Activated naive CD4-positive, alpha-beta T cell treated with anti-CD3 and anti-CD28 coated beads, Interleukin-2, amount 50 U/mL, for 16 hours (primary cell): Measurements from ENCODE around the gene MEFV.
"Not testable (repeated sequence)": the region's sequence is repeated elsewhere in the genome, so short reads cannot be mapped to it uniquely, and the experiment has no call there.

Experiments
- DNase-seq: peaks from one replicate; pipeline ENCODE4 v3.0.0-alpha.2; 2020

The MEFV gene

DNA sequence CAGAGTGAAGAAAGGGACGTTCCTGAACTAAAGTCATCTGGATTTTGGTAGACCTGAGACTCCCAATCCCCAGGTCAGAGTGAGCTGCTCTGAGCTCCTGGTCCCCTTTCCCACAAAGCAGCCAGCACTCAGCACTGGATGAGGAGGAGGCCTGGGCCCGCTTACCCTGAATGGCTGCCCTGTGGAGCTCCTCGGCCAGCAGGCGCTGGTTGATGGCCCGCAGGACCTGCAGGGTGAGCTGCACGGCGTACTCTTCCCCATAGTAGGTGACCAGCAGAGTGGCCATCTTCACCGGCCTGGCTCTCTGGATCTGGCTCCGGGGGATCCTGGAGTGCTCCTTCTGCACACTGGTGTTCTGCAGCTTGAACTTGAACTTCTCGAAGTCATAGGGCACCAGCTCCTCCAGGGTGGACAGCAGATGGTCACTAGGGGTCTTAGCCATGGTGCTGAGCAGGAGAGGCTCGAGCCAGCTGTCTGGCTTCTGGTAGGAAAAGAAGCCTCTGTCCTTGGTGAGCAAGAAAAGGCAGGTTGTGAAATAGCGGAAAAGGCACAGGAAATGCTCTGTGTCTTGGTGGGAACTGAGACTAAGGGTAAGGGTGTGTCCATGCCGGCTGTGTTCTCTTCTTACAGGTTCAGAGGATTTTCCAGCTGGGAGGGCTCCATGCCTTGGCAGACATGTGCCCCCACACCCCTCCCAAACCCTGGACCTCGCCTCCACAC lies at the start of gene MEFV:
Gene MEFV, minus strand, starts transcription at position 488 of the 720 bp plus-strand sequence. Its CDS starts 46 bp downstream, at position 442.
- no peak for DNase-seq

- DNase-seq = no peak
These were observed 49.6 kb upstream of the MEFV start for GRCh38 chr16:3306078-3306477.

GRCh38 chr16:3305109-3306068 lies 49.0 kb upstream of the MEFV start, which contains the start of the genes TIGD7 and ZNF75A:
TIGD7 (minus strand) TSS chr16:3305430; CDS start chr16:3300614, 4,816 bp downstream.
ZNF75A (plus strand) TSS chr16:3305497; CDS start chr16:3308429, 2,932 bp downstream.
- peak; percentile 81 for DNase-seq

GRCh38 chr16:3304370-3304769 lies 47.9 kb upstream of the MEFV start:
- no peak for DNase-seq

GRCh38 chr16:3295783-3296182 lies 39.4 kb upstream of the MEFV start:
- no peak for DNase-seq

- no peak for DNase-seq
These were observed 38.8 kb upstream of the MEFV start for GRCh38 chr16:3295209-3295608.

GRCh38 chr16:3292604-3293003 lies 36.2 kb upstream of the MEFV start:
- no peak for DNase-seq

GRCh38 chr16:3289998-3290673 lies 33.7 kb upstream of the MEFV start:
- DNase-seq = no peak

DNA sequence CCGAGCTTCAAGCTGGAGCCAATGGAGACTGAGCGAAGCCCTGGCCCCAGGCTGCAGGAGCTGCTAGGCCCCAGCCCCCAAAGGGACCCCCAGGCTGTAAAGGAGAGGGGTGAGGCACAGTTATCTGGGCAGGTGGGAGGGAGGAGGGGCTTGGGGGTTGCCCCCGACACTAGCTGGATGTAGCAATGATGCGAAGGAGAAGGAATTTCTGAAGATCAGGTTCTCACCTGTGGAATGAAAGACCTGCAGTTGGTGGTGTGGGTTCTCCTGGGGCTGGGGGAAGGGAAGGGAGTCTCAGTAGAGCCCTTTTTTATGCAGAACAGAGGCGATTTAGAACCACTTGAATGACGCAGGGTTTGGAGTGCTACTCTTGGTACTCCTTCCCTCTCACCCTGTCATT lies 28.7 kb upstream of the MEFV start:
- no peak for DNase-seq

DNA sequence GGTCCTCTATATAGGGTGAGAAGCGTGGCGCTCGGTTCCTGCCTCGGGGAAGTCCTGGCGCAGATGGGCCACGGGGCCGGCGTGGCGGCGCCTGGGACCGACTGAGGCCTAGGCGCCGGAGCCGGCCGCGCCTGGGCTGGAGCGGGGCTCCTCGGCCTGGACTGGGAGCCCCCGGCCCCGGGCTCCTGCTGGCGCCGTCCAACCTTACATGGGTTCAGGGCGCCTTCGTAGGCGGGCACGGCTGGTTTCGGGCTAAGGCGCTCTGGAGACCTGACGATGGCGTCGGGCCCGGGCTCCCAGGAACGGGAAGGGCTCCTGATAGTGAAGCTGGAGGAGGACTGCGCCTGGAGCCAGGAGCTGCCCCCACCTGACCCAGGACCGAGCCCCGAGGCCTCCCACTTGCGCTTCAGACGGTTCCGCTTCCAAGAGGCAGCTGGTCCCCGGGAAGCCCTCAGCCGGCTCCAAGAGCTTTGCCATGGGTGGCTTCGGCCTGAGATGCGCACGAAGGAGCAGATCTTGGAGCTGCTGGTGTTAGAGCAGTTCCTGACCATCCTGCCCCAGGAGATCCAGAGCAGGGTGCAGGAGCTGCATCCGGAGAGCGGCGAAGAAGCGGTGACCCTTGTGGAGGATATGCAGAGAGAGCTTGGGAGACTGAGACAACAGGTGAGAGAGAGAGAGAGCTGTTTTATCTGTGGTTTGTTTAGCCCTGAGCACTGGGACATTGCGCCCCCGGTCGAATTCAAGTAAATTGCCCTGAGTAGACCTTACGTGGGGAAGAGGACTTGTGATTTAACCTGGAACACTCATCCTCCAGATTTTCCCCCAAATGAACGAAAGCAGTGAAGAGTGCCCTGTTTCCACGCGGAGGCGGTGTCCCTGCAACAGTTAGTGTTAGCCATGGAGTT lies 27.4 kb upstream of the MEFV start:
- no peak for DNase-seq

GRCh38 chr16:3282730-3283542 lies 26.5 kb upstream of the MEFV start, which contains the start of gene ZNF263:
ZNF263 (plus strand) TSS chr16:3283491; CDS start chr16:3283819, 328 bp downstream.
- peak; percentile 93 for DNase-seq

DNA sequence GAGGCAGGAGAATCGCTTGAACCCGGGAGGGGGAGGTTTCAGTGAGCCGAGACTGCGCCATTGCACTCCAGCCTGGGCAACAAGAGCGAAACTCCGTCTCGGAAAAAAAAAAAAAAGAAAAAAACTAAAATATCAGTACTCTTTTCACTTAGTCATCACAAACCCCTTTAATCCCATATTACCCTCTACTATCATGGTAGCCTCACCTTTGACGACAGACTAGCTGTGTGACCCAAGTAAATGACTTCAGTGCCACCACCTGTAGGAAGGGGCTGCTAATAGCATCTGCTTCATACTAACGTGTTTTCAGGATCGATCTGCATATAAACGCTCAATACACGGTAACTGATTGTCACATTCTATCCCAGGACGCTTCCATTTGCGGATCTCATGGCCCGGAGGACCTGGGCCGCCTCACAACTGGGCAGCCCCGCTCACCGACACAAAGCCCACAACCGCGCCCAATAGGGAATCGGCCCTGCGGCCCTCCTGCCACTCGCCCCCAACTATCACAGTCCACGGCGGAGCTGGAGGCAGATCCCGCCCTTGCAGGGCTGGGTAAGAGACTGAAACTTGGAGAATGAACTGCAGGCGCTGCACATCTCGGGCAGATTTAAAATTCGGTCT lies 25.8 kb upstream of the MEFV start:
- DNase-seq = no peak

GRCh38 chr16:3281222-3281820 lies 24.9 kb upstream of the MEFV start:
- DNase-seq = no peak

DNA sequence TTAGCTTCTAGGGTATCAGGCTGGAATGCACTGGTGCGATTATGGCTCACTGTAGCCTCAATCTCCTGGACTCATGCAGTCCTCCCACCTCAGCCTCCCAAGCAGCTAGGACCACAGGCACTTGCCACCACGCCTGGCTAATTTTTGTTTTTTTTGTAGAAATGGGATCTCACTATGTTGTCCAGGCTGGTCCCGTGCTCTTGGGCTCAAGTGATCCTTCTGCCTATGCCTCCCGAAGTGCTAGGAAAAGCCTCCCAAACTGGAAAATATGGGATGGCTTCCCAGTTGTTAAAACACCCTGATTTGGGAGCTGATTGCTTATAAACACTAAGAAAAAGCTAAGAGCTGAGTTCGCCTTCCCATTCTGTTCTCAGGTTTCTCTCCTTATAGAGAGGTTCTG lies 20.2 kb upstream of the MEFV start:
- DNase-seq = no peak

DNA sequence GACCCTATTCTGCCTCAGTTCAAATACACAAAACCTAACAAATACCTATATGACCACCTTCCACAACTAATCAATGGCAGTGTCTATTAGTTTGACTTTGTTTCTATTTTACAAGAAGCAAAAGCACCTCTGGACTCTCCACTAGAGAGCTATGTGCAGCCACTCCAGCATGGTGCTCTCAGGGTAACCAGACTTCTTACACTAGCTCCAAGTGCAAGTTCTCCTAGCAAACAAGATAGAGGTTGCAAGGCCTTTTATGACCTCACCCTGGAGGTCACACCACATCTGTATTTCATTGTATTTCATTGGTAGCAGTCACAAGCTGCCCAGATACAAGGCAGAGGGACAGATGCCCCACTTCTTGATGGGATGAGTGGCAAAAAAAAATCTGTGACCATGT lies 18.5 kb upstream of the MEFV start:
- DNase-seq = no peak

GRCh38 chr16:3274490-3274889 lies 18.1 kb upstream of the MEFV start:
- DNase-seq = no peak

GRCh38 chr16:3271281-3271680 lies 14.8 kb upstream of the MEFV start:
- DNase-seq = not testable (repeated sequence)

DNA sequence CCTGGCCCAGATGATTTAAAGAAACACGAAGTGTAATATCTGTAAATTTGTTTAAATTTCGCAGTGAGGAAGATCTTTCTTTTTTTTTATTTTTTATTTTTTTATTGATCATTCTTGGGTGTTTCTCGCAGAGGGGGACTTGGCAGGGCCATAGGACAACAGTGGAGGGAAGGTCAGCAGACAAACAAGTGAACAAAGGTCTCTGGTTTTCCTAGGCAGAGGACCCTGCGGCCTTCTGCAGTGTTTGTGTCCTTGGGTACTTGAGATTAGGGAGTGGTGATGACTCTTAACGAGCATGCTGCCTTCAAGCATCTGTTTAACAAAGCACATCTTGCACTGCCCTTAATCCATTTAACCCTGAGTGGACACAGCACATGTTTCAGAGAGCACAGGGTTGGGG lies 14.3 kb upstream of the MEFV start:
- not testable (repeated sequence) for DNase-seq

- no peak for DNase-seq
These were observed 11.9 kb upstream of the MEFV start for GRCh38 chr16:3268294-3268693.
